ENCODE measurements around the gene XAB2.

The XAB2 gene

DNA sequence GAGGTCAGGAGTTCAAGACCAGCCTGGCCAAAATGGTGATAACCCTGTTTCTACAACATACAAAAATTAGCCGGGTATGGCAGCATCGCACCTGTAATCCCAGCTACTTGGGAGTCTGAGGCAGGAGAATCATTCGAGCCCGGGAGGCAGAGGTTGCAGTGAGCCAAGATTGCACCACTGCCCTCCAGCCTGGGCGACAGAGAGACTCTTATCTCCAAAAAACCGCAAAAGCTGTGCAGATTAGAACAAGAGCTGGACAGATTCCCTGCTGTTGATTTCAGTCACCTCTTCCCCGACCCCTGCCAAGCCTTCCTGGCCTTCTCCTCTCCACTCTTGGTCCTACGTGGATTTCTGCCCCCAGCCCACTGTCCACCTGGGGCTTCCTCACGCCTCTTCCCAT, 25.4 kb downstream of the XAB2 start:
- no peak overlapping the region for H3K4me3 ChIP-seq (ENCODE audit: low read depth, low read length)
- no peaks in the 10 kb centered on the region for H3K9me3 ChIP-seq (ENCODE audit: control insufficient read depth, insufficient read depth, low read depth, low read length)
- ChIA-PET CTCF (interaction anchor here (0.6 kb wide), 1 partner anchor 40 kb away, joined by 5 read pairs; no protein-coding TSS in a partner anchor), POLR2A (no interaction called here)
- H3K27ac ChIP-seq (ENCODE audit: extremely low read depth, low read depth, low read length) = no peak overlapping the region
- no peaks in the 10 kb centered on the region; the same call in 1 of the 2 replicates for H3K4me1 ChIP-seq (ENCODE audit: control insufficient read depth, insufficient read depth, low read length)
- H3K36me3 ChIP-seq (ENCODE audit: control insufficient read depth in 2 of 2, insufficient read depth in 1 of 2, low read length in 2 of 2) = peaks cover 5 to 16% of the 10 kb centered on the region in 2 experiments; a peak in 2 of 3 replicates
- TF ChIP-seq ZBTB17 (tag by site-specific recombination; IDR thresholded peaks at IDR 0.05) = 0 out of 2 replicates have a peak, but pooled peaks have one; percentile 5
- TF ChIP-seq ZBTB20 (tag by site-specific recombination; IDR thresholded peaks at IDR 0.05) = no peak
- 0 out of 2 replicates have a peak, but pooled peaks have one; percentile 7 for TF ChIP-seq ZBTB48 (tag by site-specific recombination; IDR thresholded peaks at IDR 0.05)

DNA sequence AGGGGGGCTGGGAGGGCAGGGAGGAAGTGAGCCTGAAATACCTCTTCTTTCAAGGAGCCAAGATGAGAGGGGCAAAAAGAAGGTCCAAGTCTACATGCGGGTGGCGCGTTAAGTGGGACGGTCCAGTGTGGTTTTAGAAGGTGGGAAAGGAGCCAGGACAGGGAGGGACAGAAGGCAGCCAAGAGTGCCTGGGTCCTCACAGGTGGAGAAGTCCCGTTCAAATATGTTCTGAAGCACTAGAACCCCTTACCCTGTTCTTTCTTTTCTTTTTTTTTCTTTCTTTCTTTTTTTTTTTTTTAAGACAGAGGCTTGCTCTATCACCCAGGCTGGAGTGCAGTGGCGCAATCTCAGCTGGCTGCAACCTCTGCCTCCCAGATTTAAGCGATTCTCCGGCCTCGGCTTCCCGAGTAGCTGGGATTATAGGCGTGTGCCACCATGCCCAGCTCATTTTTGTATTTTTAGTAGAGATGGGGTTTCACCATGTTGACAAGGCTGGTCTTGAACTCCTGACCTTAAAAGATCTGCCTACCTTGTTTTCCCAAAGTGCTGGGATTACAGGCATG, 26.3 kb downstream of the XAB2 start:
- Histone ChIP-seq H3K36me3 (ENCODE audit: control insufficient read depth in 2 of 2, insufficient read depth in 1 of 2, low read length in 2 of 2) (peaks cover 0 to 12% of the 10 kb centered on the region in 2 experiments; a peak in 2 of 3 replicates), H3K4me1 (ENCODE audit: control insufficient read depth, insufficient read depth, low read length) (no peaks in the 10 kb centered on the region; the same call in 1 of the 2 replicates), H3K4me3 (ENCODE audit: low read depth, low read length) (no peak overlapping the region), H3K27ac (ENCODE audit: extremely low read depth, low read depth, low read length) (no peak overlapping the region), H3K9me3 (ENCODE audit: control insufficient read depth, insufficient read depth, low read depth, low read length) (no peaks in the 10 kb centered on the region)
- ChIA-PET CTCF (no interaction called here), POLR2A (interaction anchor here (0.6 kb wide), 1 partner anchor 9 kb away, joined by 3 read pairs; no protein-coding TSS in a partner anchor)
- TF ChIP-seq ZNF169 (tag by site-specific recombination; IDR thresholded peaks at IDR 0.05) (no peak), PRDM10 (tag by site-specific recombination; IDR thresholded peaks at IDR 0.05) (peak; percentile 81)

DNA sequence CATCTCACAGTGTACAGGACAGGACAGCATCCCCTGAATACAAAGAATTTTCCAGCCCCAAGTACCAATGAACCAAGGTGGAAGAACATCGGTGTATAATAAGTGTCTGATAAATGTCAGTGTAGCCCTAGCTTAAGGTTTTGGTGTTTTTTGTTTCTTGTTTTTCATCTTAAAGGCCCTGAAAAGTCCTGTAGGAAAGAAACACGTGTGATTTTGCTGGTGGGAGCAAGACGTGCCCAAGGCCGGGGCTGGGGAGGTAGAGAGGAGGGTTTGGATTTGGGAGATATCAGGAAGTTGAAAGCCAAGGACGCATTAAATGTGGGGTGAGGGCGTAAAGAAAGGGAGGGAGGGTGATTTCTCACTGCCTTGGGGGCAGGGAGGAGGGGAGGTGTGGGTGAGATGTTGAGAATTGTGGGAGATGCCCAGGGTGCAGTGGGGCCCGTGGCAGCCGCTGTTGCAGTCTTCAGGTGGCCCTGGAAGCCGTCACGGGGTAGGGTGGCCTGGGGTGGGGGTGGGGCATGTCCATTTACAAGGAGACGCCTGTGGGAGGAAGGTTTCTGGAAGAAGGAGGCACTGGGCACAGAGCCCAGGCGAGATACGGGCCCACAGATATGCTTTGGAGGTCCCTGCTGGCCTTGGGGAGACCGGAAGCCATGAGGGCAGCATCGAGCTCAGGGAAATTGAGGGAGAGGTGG, 27.0 kb downstream of the XAB2 start:
- POLR2A ChIA-PET = no interaction called here
- TF ChIP-seq EGR2 (tag by site-specific recombination; IDR thresholded peaks at IDR 0.05; ENCODE audit: low read depth) (peak; percentile 80), ZNF174 (tag by site-specific recombination; IDR thresholded peaks at IDR 0.05) (no peak), CTCF (tag by site-specific recombination; IDR thresholded peaks at IDR 0.05) (no peak), HIC1 (tag by site-specific recombination; IDR thresholded peaks at IDR 0.05) (no peak), ZNF529 (tag by site-specific recombination; IDR thresholded peaks at IDR 0.05; ENCODE audit: insufficient replicate concordance) (no peak), AEBP2 (tag by site-specific recombination; IDR thresholded peaks at IDR 0.05; ENCODE audit: borderline replicate concordance) (no peak), ZNF530 (tag by site-specific recombination; IDR thresholded peaks at IDR 0.05; ENCODE audit: low read depth) (no peak), ZNF692 (tag by site-specific recombination; IDR thresholded peaks at IDR 0.05) (peak; percentile 29; the same call in 1 of the 2 replicates), ZNF394 (tag by site-specific recombination; IDR thresholded peaks at IDR 0.05; ENCODE audit: borderline replicate concordance) (no peak), BCL11B (tag by site-specific recombination; IDR thresholded peaks at IDR 0.05; ENCODE audit: low read depth) (no peak)
- TF ChIP-seq, protein P1, sequence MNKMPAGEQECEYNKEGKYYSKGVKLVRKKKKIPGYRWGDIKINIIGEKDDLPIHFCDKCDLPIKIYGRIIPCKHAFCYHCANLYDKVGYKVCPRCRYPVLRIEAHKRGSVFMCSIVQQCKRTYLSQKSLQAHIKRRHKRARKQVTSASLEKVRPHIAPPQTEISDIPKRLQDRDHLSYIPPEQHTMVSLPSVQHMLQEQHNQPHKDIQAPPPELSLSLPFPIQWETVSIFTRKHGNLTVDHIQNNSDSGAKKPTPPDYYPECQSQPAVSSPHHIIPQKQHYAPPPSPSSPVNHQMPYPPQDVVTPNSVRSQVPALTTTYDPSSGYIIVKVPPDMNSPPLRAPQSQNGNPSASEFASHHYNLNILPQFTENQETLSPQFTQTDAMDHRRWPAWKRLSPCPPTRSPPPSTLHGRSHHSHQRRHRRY (tag by site-specific recombination; IDR thresholded peaks at IDR 0.05) = no peak

More for the DNA sequence above, 27.0 kb downstream of the XAB2 start:
- Histone ChIP-seq H3K9me3 (ENCODE audit: control insufficient read depth, insufficient read depth, low read depth, low read length) (no peaks in the 10 kb centered on the region), H3K4me1 (ENCODE audit: control insufficient read depth, insufficient read depth, low read length) (peaks cover under 1% of the 10 kb centered on the region), H3K36me3 (ENCODE audit: control insufficient read depth in 2 of 2, insufficient read depth in 1 of 2, low read length in 2 of 2) (peaks cover 0 to 12% of the 10 kb centered on the region in 2 experiments; a peak in 2 of 3 replicates), H3K27ac (ENCODE audit: extremely low read depth, low read depth, low read length) (no peak overlapping the region), H3K4me3 (ENCODE audit: low read depth, low read length) (no peak overlapping the region)
- CTCF ChIA-PET = no interaction called here

All from HEK293 (cell line).